HepG2 (cell line): ENCODE results near the gene KPNA3. TPM values are rescaled to one million over a fixed set of nuclear protein-coding genes. Genes with fewer than 3 reads are reported as not detected.

ENCODE experiments used
- ATF7 ChIP-seq, 2 experiments: fragments of 450-650 bp in 1 of 2; sonication (generic) in 1 of 2; formaldehyde crosslinking in 1 of 2; IDR thresholded peaks; 2 replicates each; pipeline versions ENCODE4 v1.4.0 to v1.6.1; 2016 to 2020; ENCODE audit warnings: antibody characterized with exemption in 1 of 2, mild to moderate bottlenecking in 1 of 2, missing genetic modification reagents in 1 of 2
- FOXJ3 ChIP-seq: sonication (generic); formaldehyde crosslinking; IDR thresholded peaks from 2 replicates; pipeline ENCODE4 v1.4.0; 2020; ENCODE audit warnings: missing genetic modification reagents, mild to moderate bottlenecking, borderline replicate concordance
- IRX3 ChIP-seq: sonication (generic); formaldehyde crosslinking; IDR thresholded peaks from 2 replicates; pipeline ENCODE4 v1.8.1; 2023; ENCODE audit warnings: mild to moderate bottlenecking, low read depth, missing genetic modification reagents, borderline replicate concordance
- KLF16 ChIP-seq, 2 experiments: sonication (generic) in 1 of 2; formaldehyde crosslinking in 1 of 2; IDR thresholded peaks; 2 replicates each; pipeline versions ENCODE4 v1.6.1 to v1.8.0; 2016 to 2023; ENCODE audit warnings: missing genetic modification reagents in 2 of 2, missing compliant biosample characterization in 1 of 2
- MEIS2 ChIP-seq: sonication (generic); formaldehyde crosslinking; IDR thresholded peaks from 2 replicates; pipeline ENCODE4 v1.9.0; 2021; ENCODE audit warnings: mild to moderate bottlenecking, missing genetic modification reagents
- NONO ChIP-seq, 2 experiments: fragments of 450-650 bp in 1 of 2; sonication (generic) in 1 of 2; formaldehyde crosslinking in 1 of 2; IDR thresholded peaks in 1 of 2; conservative IDR thresholded peaks in 1 of 2; 2 replicates each; pipeline versions ENCODE4 v1.6.1 to v1.8.0; 2017 to 2022; ENCODE audit warnings: mild to moderate bottlenecking in 1 of 2, missing genetic modification reagents in 1 of 2, moderate library complexity in 1 of 2
- PCBP2 ChIP-seq: fragments of 200-400 bp; formaldehyde crosslinking; optimal IDR thresholded peaks from 2 replicates; pipeline ENCODE3; 2018; ENCODE audit warnings: low read length, low read depth; ENCODE audit not compliant: poor library complexity, severe bottlenecking
- SATB2 ChIP-seq: sonication (generic); formaldehyde crosslinking; IDR thresholded peaks from 2 replicates; pipeline ENCODE4 v1.5.0; 2020; ENCODE audit warnings: missing genetic modification reagents
- SOX6 ChIP-seq, 2 experiments: fragments of 450-650 bp in 1 of 2; sonication (generic) in 1 of 2; formaldehyde crosslinking in 1 of 2; IDR thresholded peaks; 2 replicates each; pipeline versions ENCODE4 v1.4.0 to v1.6.1; 2017 to 2020; ENCODE audit warnings: antibody characterized with exemption in 1 of 2, mild to moderate bottlenecking in 1 of 2, missing genetic modification reagents in 1 of 2
- SP140L ChIP-seq: sonication (generic); formaldehyde crosslinking; IDR thresholded peaks from 2 replicates; pipeline ENCODE4 v1.4.0; 2020; ENCODE audit warnings: missing genetic modification reagents, borderline replicate concordance
- ZNF263 ChIP-seq: sonication (generic); formaldehyde crosslinking; IDR thresholded peaks from 2 replicates; pipeline ENCODE4 v1.4.0; 2020; ENCODE audit warnings: missing genetic modification reagents
- ZNF337 ChIP-seq: sonication (generic); formaldehyde crosslinking; IDR thresholded peaks from 2 replicates; pipeline ENCODE4 v1.5.1; 2020; ENCODE audit warnings: missing genetic modification reagents, low read depth, mild to moderate bottlenecking, borderline replicate concordance
- ZNF547 ChIP-seq: sonication (generic); formaldehyde crosslinking; IDR thresholded peaks from 2 replicates; pipeline ENCODE4 v1.5.1; 2020; ENCODE audit warnings: mild to moderate bottlenecking, missing genetic modification reagents
- ZSCAN29 ChIP-seq: sonication (generic); formaldehyde crosslinking; conservative IDR thresholded peaks from 2 replicates; pipeline ENCODE4 v1.4.0; 2020; ENCODE audit warnings: mild to moderate bottlenecking, missing genetic modification reagents
- polyA plus RNA-seq, 8 experiments: library from polyadenylated mRNA; depleted of rRNA in 3 of 8; stranded (reverse) in 7 of 8; unstranded in 1 of 8; fragments of >200 nt; fragmentation: Illumina TruSeq in 4 of 8; extraction: Trizol in 4 of 8; gene quantifications; 2 replicates each; pipeline versions ENCODE4 v1.2.1 to v1.2.3, GENCODE V29; 2011 to 2016; ENCODE audit warnings: low read depth in 4 of 8, missing spikeins in 1 of 8, mixed read lengths in 1 of 8; ENCODE audit not compliant: insufficient read depth in 1 of 8
- total RNA-seq, 5 experiments: library from RNA; depleted of rRNA; stranded (reverse); fragments of >200 nt; fragmentation: Illumina TruSeq; extraction: Trizol; gene quantifications; 2 replicates each; pipeline ENCODE4 v1.2.3, GENCODE V29; 2016; ENCODE audit warnings: low read depth in 1 of 5
- TF ChIP-seq, protein P1 (sequence below): sonication (generic); formaldehyde crosslinking; IDR thresholded peaks from 2 replicates; pipeline ENCODE4 v1.4.0; 2020; ENCODE audit warnings: missing genetic modification reagents, borderline replicate concordance
- TF ChIP-seq, protein P2 (sequence below): sonication (generic); formaldehyde crosslinking; IDR thresholded peaks from 2 replicates; pipeline ENCODE4 v1.5.0; 2020; ENCODE audit warnings: mild to moderate bottlenecking, missing genetic modification reagents, moderate library complexity
- TF ChIP-seq, protein P3 (sequence below): sonication (generic); formaldehyde crosslinking; IDR thresholded peaks from 2 replicates; pipeline ENCODE4 v1.5.1; 2020; ENCODE audit warnings: mild to moderate bottlenecking, missing genetic modification reagents, moderate library complexity
- TF ChIP-seq, protein P4 (sequence below): sonication (generic); formaldehyde crosslinking; IDR thresholded peaks from 2 replicates; pipeline ENCODE4 v1.4.0; 2020; ENCODE audit warnings: mild to moderate bottlenecking, missing genetic modification reagents

Gene KPNA3
- total and polyA plus RNA-seq, 2 of the 13 experiments (the other 11 are each of a cell fraction or from before 2014, with no cell fraction given) = 13.0 to 28.9 TPM

DNA sequence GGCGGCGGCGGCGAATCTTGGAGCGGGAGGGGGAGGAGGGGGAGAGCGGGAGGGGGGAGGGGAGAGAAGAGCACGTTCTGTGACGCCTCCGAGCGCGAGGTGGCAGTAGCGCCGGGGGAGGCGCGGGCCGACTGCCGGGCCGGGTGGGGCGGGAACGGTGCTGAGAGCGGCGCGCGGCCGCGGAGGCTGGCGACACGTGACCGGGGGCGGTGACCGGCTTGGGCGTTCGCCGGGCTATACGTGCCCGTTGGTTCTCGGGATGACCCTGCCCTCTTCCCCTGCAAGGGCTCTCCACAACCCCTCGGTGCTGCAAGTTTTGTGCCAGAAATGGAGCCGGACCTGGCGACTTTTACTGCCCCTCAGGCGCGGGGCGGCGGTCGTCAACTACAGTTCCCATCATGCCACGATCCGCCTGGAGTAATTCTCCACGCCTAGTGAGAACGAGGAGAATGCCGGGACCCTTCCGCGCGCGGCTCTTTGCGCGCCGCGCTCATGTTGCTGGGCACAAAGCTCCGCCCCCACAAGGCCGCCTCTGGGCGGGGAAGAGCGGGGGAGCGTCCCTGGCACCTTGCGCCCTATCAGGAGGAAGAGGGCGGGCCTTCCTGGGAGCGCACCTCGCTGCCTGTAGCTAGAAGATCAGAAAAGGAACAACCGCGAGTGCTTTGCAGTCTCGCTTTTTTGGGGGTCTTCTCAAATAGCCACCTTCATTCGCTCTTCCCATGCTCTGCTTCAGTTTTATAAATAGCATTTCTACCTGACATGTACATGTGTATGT lies at the start of gene KPNA3 (continued):
- TF ChIP-seq, protein P1, sequence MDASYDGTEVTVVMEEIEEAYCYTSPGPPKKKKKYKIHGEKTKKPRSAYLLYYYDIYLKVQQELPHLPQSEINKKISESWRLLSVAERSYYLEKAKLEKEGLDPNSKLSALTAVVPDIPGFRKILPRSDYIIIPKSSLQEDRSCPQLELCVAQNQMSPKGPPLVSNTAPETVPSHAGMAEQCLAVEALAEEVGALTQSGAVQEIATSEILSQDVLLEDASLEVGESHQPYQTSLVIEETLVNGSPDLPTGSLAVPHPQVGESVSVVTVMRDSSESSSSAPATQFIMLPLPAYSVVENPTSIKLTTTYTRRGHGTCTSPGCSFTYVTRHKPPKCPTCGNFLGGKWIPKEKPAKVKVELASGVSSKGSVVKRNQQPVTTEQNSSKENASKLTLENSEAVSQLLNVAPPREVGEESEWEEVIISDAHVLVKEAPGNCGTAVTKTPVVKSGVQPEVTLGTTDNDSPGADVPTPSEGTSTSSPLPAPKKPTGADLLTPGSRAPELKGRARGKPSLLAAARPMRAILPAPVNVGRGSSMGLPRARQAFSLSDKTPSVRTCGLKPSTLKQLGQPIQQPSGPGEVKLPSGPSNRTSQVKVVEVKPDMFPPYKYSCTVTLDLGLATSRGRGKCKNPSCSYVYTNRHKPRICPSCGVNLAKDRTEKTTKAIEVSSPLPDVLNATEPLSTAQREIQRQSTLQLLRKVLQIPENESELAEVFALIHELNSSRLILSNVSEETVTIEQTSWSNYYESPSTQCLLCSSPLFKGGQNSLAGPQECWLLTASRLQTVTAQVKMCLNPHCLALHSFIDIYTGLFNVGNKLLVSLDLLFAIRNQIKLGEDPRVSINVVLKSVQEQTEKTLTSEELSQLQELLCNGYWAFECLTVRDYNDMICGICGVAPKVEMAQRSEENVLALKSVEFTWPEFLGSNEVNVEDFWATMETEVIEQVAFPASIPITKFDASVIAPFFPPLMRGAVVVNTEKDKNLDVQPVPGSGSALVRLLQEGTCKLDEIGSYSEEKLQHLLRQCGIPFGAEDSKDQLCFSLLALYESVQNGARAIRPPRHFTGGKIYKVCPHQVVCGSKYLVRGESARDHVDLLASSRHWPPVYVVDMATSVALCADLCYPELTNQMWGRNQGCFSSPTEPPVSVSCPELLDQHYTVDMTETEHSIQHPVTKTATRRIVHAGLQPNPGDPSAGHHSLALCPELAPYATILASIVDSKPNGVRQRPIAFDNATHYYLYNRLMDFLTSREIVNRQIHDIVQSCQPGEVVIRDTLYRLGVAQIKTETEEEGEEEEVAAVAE (CRISPR knock-in tag) = 0 out of 2 replicates have a peak, but pooled peaks have one; percentile 24
- TF ChIP-seq KLF16 (CRISPR knock-in tag; IDR thresholded peaks at IDR 0.05) (peak in 1 of 2 experiments; percentile 78; a peak in 2 of 4 replicates), SATB2 (0 out of 2 replicates have a peak, but pooled peaks have one; percentile 50), ATF7 (IDR thresholded peaks at IDR 0.05) (no peak), ATF7 (CRISPR knock-in tag; IDR thresholded peaks at IDR 0.05) (peak; percentile 65), ZNF263 (CRISPR knock-in tag) (peak; percentile 63), ZNF547 (CRISPR knock-in tag) (peak; percentile 89; the same call in 1 of the 2 replicates), FOXJ3 (CRISPR knock-in tag) (peak; percentile 32; the same call in 1 of the 2 replicates), ZSCAN29 (CRISPR knock-in tag) (0 out of 2 replicates have a peak, but pooled peaks have one; percentile 53), PCBP2 (no peak), MEIS2 (CRISPR knock-in tag) (peak; percentile 90), IRX3 (peak; percentile 50; the same call in 1 of the 2 replicates), SP140L (CRISPR knock-in tag) (no peak), SOX6 (IDR thresholded peaks at IDR 0.05) (no peak), SOX6 (CRISPR knock-in tag; IDR thresholded peaks at IDR 0.05) (peak; percentile 72), NONO (IDR thresholded peaks at IDR 0.05) (no peak), NONO (CRISPR knock-in tag; conservative IDR thresholded peaks at IDR 0.05) (peak; percentile 85), ZNF337 (CRISPR knock-in tag) (no peak)
- TF ChIP-seq, protein P2, sequence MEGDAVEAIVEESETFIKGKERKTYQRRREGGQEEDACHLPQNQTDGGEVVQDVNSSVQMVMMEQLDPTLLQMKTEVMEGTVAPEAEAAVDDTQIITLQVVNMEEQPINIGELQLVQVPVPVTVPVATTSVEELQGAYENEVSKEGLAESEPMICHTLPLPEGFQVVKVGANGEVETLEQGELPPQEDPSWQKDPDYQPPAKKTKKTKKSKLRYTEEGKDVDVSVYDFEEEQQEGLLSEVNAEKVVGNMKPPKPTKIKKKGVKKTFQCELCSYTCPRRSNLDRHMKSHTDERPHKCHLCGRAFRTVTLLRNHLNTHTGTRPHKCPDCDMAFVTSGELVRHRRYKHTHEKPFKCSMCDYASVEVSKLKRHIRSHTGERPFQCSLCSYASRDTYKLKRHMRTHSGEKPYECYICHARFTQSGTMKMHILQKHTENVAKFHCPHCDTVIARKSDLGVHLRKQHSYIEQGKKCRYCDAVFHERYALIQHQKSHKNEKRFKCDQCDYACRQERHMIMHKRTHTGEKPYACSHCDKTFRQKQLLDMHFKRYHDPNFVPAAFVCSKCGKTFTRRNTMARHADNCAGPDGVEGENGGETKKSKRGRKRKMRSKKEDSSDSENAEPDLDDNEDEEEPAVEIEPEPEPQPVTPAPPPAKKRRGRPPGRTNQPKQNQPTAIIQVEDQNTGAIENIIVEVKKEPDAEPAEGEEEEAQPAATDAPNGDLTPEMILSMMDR = peak; percentile 64
- TF ChIP-seq, protein P3, sequence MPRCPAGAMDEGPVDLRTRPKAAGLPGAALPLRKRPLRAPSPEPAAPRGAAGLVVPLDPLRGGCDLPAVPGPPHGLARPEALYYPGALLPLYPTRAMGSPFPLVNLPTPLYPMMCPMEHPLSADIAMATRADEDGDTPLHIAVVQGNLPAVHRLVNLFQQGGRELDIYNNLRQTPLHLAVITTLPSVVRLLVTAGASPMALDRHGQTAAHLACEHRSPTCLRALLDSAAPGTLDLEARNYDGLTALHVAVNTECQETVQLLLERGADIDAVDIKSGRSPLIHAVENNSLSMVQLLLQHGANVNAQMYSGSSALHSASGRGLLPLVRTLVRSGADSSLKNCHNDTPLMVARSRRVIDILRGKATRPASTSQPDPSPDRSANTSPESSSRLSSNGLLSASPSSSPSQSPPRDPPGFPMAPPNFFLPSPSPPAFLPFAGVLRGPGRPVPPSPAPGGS (CRISPR knock-in tag) = peak; percentile 69
- TF ChIP-seq, protein P4, sequence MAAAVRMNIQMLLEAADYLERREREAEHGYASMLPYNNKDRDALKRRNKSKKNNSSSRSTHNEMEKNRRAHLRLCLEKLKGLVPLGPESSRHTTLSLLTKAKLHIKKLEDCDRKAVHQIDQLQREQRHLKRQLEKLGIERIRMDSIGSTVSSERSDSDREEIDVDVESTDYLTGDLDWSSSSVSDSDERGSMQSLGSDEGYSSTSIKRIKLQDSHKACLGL (CRISPR knock-in tag) = peak; percentile 60
